Upper lobe of right lung (tissue), 1 donor: ENCODE results near the gene VPS13A. TPM values are rescaled to one million over a fixed set of nuclear protein-coding genes. Genes with fewer than 3 reads are reported as not detected.

Experiments used
- ATAC-seq: fragments of 200-7000 bp; cut with Tn5 transposase; one replicate; pipeline ENCODE4 v1.9.1; 2020; ENCODE audit warnings: mild to moderate bottlenecking, moderate library complexity
- DNase-seq: peaks from one replicate; pipeline ENCODE4 v3.0.0-alpha.2; 2020
- H3K27ac ChIP-seq: fragments of 200-600 bp; one replicate; pipeline ENCODE4 v1.8.0; 2022
- H3K27me3 ChIP-seq: fragments of 200-600 bp; one replicate; pipeline ENCODE4 v1.8.0; 2022; ENCODE audit warnings: mild to moderate bottlenecking
- H3K36me3 ChIP-seq: fragments of 200-600 bp; one replicate; pipeline ENCODE4 v1.8.0; 2022
- H3K4me1 ChIP-seq: fragments of 200-600 bp; one replicate; pipeline ENCODE4 v1.8.0; 2022
- H3K4me3 ChIP-seq: fragments of 200-600 bp; one replicate; pipeline ENCODE4 v1.8.0; 2022; ENCODE audit warnings: mild to moderate bottlenecking
- H3K9me3 ChIP-seq: fragments of 200-600 bp; one replicate; pipeline ENCODE4 v1.8.0; 2022
- intact Hi-C: fragments of 100-400 bp; cut with DNase I; formaldehyde crosslinking; loops from one replicate; pipeline ENCODE4 v1.11.0; 2022
- total RNA-seq: library from RNA; stranded (reverse); fragmentation: NEBNext Ultra II Directional; extraction: Animal tissue kit (Norgen Biotek cat#: 25700); gene quantifications from one replicate; pipeline ENCODE4 v1.2.1, GENCODE V29; 2021
- TF ChIP-seq, protein P1 (sequence below): fragments of 200-600 bp; IDR thresholded peaks from one replicate; pipeline ENCODE4 v1.8.0; 2022; ENCODE audit warnings: antibody characterized with exemption
- donor health status: DM: no; HTN: yes; CAD: no; lungs with severe emphysema.

Gene VPS13A
- total RNA-seq, 1 donor from 2014 or later = 44.0 TPM

DNA sequence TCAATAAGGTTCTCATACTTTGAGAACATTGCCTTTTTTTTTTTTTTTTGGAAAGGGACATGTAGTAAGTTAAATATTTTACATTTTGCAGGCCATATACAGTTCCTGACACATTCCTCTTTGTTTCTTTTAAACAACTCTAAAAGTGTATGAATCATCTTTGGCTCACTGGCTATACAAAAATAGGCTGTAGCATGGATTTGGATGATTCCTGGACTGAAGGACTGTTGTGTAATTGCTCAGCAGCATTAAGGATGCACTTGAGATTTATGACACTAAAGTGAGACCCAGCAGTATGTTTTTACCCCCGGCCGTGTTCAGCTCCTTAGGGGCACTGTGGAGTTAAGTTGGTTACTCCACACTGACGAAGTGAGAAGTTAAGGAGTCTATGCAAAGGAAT lies 41.3 kb downstream of the VPS13A start:
- no peaks in the 10 kb centered on the region for H3K27me3 ChIP-seq
- no peak overlapping the region for H3K27ac ChIP-seq
- ATAC-seq (no peak), DNase-seq (no peak)
- no peaks in the 10 kb centered on the region for H3K4me1 ChIP-seq
- peaks cover 12% of the 10 kb centered on the region for H3K36me3 ChIP-seq
- TF ChIP-seq, protein P1, sequence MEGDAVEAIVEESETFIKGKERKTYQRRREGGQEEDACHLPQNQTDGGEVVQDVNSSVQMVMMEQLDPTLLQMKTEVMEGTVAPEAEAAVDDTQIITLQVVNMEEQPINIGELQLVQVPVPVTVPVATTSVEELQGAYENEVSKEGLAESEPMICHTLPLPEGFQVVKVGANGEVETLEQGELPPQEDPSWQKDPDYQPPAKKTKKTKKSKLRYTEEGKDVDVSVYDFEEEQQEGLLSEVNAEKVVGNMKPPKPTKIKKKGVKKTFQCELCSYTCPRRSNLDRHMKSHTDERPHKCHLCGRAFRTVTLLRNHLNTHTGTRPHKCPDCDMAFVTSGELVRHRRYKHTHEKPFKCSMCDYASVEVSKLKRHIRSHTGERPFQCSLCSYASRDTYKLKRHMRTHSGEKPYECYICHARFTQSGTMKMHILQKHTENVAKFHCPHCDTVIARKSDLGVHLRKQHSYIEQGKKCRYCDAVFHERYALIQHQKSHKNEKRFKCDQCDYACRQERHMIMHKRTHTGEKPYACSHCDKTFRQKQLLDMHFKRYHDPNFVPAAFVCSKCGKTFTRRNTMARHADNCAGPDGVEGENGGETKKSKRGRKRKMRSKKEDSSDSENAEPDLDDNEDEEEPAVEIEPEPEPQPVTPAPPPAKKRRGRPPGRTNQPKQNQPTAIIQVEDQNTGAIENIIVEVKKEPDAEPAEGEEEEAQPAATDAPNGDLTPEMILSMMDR = no peak
- no peak overlapping the region for H3K4me3 ChIP-seq
- intact Hi-C loops = no loop called here
- H3K9me3 ChIP-seq = no peaks in the 10 kb centered on the region

DNA sequence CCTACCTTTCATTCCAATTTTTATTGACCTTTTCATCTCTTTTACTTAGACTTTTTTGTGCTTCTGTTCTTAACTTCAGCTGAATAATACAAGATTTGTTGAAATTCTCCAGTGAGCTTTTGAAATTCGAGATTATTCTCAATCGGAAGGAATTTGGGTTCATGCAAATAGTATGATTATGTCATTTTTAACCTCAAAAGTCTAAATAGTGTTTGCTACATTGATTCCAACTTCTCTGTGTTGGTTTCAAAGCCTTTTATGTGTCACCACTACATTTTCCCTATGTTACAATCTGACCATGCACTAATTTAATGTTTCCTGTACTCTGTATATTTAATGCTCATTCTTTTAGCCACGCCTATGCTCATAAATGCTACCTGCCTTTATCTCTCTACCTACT lies 44.1 kb downstream of the VPS13A start:
- intact Hi-C loops = no loop called here
- Histone ChIP-seq H3K27me3 (no peaks in the 10 kb centered on the region), H3K9me3 (no peaks in the 10 kb centered on the region), H3K4me3 (no peak overlapping the region), H3K27ac (no peak overlapping the region), H3K36me3 (peaks cover 13% of the 10 kb centered on the region), H3K4me1 (no peaks in the 10 kb centered on the region)
- no peak for ATAC-seq
- TF ChIP-seq, protein P1 = no peak
- no peak for DNase-seq

GRCh38 chr9:77224746-77225312 lies 47.5 kb downstream of the VPS13A start:
- DNase-seq (no peak), ATAC-seq (no peak)
- no peak overlapping the region for H3K27ac ChIP-seq
- H3K9me3 ChIP-seq = no peaks in the 10 kb centered on the region
- no peak overlapping the region for H3K4me3 ChIP-seq
- H3K27me3 ChIP-seq = no peaks in the 10 kb centered on the region
- H3K36me3 ChIP-seq = peaks cover 31% of the 10 kb centered on the region
- TF ChIP-seq, protein P1 = no peak
- H3K4me1 ChIP-seq = no peaks in the 10 kb centered on the region
- intact Hi-C loops = no loop called here

GRCh38 chr9:77236693-77237092 lies 59.4 kb downstream of the VPS13A start:
- intact Hi-C loops = no loop called here
- Histone ChIP-seq H3K9me3 (no peaks in the 10 kb centered on the region), H3K4me3 (no peak overlapping the region), H3K27ac (no peak overlapping the region), H3K36me3 (peaks cover 5% of the 10 kb centered on the region), H3K4me1 (no peaks in the 10 kb centered on the region), H3K27me3 (no peaks in the 10 kb centered on the region)
- ATAC-seq = no peak
- DNase-seq = no peak
- TF ChIP-seq, protein P1 = no peak

DNA sequence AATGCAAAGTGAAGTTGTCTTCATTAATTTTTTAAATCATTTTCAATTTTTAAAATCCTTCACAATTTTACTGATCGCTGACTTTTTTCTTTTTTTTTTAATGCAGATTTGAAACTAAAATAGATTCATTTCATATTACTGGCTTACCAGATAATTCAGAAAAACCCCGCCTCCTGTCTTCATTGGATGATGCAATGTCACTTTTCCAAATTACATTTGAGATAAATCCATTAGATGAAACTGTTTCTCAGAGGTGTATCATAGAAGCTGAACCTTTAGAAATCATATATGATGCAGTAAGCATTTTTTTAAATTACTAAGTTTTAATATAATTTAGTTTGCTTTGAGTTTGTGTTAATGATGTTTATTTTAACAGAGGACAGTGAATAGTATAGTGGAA lies 60.6 kb downstream of the VPS13A start:
- Histone ChIP-seq H3K4me1 (no peaks in the 10 kb centered on the region), H3K4me3 (no peak overlapping the region), H3K27ac (no peak overlapping the region), H3K9me3 (no peaks in the 10 kb centered on the region), H3K36me3 (peaks cover 5% of the 10 kb centered on the region), H3K27me3 (no peaks in the 10 kb centered on the region)
- TF ChIP-seq, protein P1 = no peak
- ATAC-seq = no peak
- DNase-seq = no peak
- intact Hi-C loops = no loop called here

DNA sequence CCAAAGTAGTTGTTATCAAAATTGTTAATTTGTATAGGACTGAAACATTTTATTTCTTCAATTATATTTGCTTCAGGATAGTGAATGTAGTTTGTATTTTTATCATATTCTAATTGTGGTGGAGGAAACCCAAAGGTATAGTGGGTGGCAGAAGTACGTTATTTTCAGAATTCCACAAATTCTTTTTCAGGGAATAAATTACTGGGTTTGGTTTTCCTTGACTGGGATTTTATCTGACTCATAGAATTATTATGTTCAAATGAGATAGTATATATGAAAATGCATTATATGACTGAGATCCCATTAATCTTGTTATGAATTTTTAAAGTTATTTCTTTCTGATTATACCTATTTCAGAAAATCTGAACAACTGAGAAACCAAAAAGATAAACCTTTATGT lies 73.7 kb downstream of the VPS13A start:
- intact Hi-C loops = no loop called here
- Histone ChIP-seq H3K27ac (no peak overlapping the region), H3K9me3 (no peaks in the 10 kb centered on the region), H3K4me1 (no peaks in the 10 kb centered on the region), H3K27me3 (no peaks in the 10 kb centered on the region), H3K4me3 (no peak overlapping the region), H3K36me3 (no peaks in the 10 kb centered on the region)
- DNase-seq (no peak), ATAC-seq (no peak)
- TF ChIP-seq, protein P1 = no peak
